ENCODE measurements around the gene XRCC4.

Gene XRCC4

DNA sequence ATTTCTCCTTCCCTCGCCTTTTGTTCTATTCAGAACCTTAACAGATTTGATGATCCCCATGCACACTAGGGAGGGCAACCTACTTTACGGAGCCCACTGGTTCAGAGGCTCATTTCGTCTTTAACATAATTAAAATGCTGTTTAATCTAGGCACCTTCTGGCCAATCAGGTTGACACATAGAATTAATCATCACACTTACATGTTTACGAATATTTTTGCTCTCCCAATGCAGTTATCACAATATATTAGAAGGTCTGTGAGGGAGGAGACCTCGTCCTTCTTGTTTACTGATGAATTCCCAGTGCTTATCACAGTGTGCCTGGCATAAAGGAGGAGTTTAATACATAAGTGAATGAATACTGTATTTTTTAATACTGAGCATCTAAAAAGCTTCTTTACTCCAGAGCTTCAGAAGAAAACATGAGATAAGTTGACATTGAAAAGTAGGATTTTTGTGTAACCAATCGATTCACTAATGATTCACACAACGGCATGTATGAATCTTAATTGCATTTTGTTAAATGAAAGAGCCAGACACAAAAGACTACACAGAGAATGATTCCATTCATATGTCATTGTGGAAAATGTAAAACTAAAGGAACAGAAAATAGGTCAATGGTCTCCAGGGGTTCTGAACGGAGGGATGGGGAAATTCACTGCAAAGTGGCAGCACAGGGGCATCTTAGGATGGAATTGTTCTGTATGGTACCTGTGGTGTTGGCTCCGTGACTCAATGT, 315.6 kb downstream of the XRCC4 start:
- no peak for DNase-seq (ENCODE audit: low read depth, low spot score)
- ChIA-PET CTCF (interaction anchor here (1.2 kb wide), 1 partner anchor 11 kb away, joined by 3 read pairs; no protein-coding TSS in a partner anchor), POLR2A (interaction anchor here (0.7 kb wide), 1 partner anchor 61 kb away, joined by 3 read pairs; no protein-coding TSS in a partner anchor)
- TF ChIP-seq, protein P1, sequence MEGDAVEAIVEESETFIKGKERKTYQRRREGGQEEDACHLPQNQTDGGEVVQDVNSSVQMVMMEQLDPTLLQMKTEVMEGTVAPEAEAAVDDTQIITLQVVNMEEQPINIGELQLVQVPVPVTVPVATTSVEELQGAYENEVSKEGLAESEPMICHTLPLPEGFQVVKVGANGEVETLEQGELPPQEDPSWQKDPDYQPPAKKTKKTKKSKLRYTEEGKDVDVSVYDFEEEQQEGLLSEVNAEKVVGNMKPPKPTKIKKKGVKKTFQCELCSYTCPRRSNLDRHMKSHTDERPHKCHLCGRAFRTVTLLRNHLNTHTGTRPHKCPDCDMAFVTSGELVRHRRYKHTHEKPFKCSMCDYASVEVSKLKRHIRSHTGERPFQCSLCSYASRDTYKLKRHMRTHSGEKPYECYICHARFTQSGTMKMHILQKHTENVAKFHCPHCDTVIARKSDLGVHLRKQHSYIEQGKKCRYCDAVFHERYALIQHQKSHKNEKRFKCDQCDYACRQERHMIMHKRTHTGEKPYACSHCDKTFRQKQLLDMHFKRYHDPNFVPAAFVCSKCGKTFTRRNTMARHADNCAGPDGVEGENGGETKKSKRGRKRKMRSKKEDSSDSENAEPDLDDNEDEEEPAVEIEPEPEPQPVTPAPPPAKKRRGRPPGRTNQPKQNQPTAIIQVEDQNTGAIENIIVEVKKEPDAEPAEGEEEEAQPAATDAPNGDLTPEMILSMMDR (IDR thresholded peaks at IDR 0.05; ENCODE audit: insufficient read depth, low read length, missing control alignments) = no peak
- H3K4me3 ChIP-seq (ENCODE audit: low read depth, low read length) = no peak overlapping the region

DNA sequence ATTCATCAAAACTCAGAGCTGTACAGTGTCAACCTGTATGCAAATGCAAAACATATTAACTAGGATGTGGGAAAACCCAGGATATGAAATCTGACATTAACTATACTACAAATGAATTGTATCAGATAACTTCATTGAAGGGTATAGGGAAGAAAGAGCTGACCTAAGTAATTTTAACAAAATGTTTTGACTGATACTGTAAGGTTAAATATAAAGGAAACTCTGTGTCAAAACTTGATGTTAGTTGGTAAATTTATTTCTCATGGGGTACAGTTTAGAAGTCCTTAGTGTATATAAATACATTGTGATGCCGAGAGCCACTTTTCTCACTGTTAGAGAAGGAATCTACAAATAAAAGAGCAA, 316.1 kb downstream of the XRCC4 start:
- ChIA-PET CTCF (interaction anchor here (0.8 kb wide), 1 partner anchor 171 kb away, joined by 3 read pairs; no protein-coding TSS in a partner anchor), POLR2A (no interaction called here)
- TF ChIP-seq, protein P1 (IDR thresholded peaks at IDR 0.05; ENCODE audit: insufficient read depth, low read length, missing control alignments) = no peak

DNA sequence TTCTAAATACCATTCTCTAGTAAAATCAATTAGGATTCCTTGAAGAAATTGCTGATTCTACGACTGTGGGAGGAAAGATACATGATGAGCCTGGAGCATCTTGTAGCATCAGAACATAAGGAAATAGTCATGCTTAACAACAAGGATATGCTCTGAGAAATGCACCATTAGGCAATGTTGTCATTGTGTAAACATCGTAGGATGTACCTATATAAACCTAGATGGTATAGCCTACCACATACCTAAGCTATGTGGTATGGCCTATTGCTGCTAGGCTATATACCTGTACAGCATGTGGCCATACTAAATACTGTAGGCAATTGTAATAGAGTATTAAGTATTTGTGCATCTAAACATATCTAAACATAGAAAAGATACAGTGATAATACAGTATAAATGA, 316.8 kb downstream of the XRCC4 start:
- TF ChIP-seq, protein P1 (IDR thresholded peaks at IDR 0.05; ENCODE audit: insufficient read depth, low read length, missing control alignments) = no peak
- CTCF ChIA-PET = interaction anchor here (0.8 kb wide), 1 partner anchor 170 kb away, joined by 3 read pairs; no protein-coding TSS in a partner anchor
- H3K4me3 ChIP-seq (ENCODE audit: low read depth, low read length) = no peak overlapping the region
- no peak for DNase-seq (ENCODE audit: low read depth, low spot score)
- POLR2A ChIA-PET = no interaction called here

More for the DNA sequence above, 316.1 kb downstream of the XRCC4 start:
- H3K4me3 ChIP-seq (ENCODE audit: low read depth, low read length) = no peak overlapping the region
- DNase-seq (ENCODE audit: low read depth, low spot score) = no peak

DNA sequence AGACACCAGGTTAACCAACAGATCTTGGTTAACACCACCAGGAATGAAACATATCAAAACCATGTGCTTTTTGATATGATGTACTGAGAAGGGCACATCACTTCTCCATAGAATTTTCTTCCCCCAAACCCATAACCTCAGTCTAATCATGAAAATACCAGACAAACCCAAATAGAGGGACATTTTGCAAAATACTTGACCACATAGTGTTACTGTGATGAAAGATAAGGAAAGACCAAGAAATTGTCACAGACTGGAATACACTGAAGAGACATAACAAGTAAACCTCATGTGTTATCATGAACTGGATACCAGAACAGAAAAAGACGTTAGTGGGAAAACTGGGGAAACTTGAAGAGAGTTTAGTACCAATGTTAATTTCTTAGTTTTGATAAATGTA, 319.3 kb downstream of the XRCC4 start:
- POLR2A ChIA-PET = no interaction called here
- no peak for DNase-seq (ENCODE audit: low read depth, low spot score)
- H3K4me3 ChIP-seq (ENCODE audit: low read depth, low read length) = no peak overlapping the region
- CTCF ChIA-PET = no interaction called here
- TF ChIP-seq, protein P1 (IDR thresholded peaks at IDR 0.05; ENCODE audit: insufficient read depth, low read length, missing control alignments) = no peak

DNA sequence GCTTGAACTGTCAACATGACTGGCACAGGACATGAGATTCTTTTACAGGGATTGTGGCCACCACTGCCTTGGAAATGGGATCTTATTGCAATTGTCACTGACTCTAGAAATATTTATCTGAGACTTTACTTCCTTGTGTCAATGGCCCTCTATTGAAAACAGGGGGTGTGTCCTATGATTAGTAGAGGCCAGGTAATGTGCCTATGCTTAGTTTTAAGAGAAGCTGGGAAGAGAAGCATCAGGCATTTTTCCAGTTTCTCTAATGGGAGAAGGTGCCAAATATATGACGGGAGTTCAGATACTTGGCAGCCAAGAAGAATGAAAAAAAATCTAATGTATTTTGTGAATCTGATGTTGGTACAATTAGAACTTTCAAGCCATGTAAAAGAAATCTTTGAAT, 320.3 kb downstream of the XRCC4 start:
- H3K4me3 ChIP-seq (ENCODE audit: low read depth, low read length) = no peak overlapping the region
- ChIA-PET CTCF (interaction anchor here (1.4 kb wide), 1 partner anchor 32 kb away, joined by 4 read pairs; no protein-coding TSS in a partner anchor), POLR2A (no interaction called here)
- TF ChIP-seq, protein P1 (IDR thresholded peaks at IDR 0.05; ENCODE audit: insufficient read depth, low read length, missing control alignments) = no peak
- DNase-seq (ENCODE audit: low read depth, low spot score) = no peak

DNA sequence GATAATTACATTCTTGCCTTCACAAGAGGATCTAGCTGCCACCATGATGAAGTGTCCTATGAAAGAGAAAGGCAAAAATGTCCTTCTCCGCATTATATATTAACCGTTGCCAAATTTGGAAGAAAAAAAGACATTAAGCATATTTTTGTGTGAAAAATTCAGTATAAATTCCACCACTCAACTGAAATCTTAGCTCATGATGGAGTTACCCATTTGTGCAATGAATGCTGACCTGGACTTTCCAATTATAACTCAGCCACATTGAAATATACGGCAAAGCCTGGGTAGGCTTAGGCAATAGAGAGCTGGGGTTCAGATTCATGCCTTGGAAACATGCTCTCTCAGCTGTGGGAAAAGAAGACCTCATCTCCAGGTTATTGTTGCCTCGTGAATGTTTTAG, 322.9 kb downstream of the XRCC4 start:
- ChIA-PET POLR2A (no interaction called here), CTCF (no interaction called here)
- no peak for DNase-seq (ENCODE audit: low read depth, low spot score)
- TF ChIP-seq, protein P1 (IDR thresholded peaks at IDR 0.05; ENCODE audit: insufficient read depth, low read length, missing control alignments) = no peak
- no peak overlapping the region for H3K4me3 ChIP-seq (ENCODE audit: low read depth, low read length)
